PFSK-1 (cell line): ENCODE measurements around the gene ITIH5.

Experiments used
- FOXP2 ChIP-seq: optimal IDR thresholded peaks from 2 replicates; pipeline ENCODE3; 2011; ENCODE audit warnings: borderline replicate concordance, control low read depth, inconsistent platforms; ENCODE audit not compliant: insufficient read depth; ENCODE audit errors: extremely low read length, extremely low read depth
- POLR2AphosphoS5 ChIP-seq: IDR thresholded peaks from 2 replicates; pipeline ENCODE4 v1.6.1; 2012; ENCODE audit warnings: low read depth, mild to moderate bottlenecking, control low read depth, low read length, moderate library complexity
- REST ChIP-seq, 2 experiments: IDR thresholded peaks; 2 replicates each; pipeline versions ENCODE4 v1.6.1 to v1.8.0; 2011 to 2012; ENCODE audit warnings: low read depth in 2 of 2, low read length in 2 of 2, control low read depth in 1 of 2, inconsistent platforms in 1 of 2, mild to moderate bottlenecking in 1 of 2, moderate library complexity in 1 of 2; ENCODE audit not compliant: insufficient read depth in 1 of 2
- SIN3A ChIP-seq: IDR thresholded peaks from 2 replicates; pipeline ENCODE4 v1.6.1; 2012; ENCODE audit warnings: mild to moderate bottlenecking, low read length, moderate library complexity, borderline replicate concordance; ENCODE audit not compliant: insufficient read depth
- TAF1 ChIP-seq: IDR thresholded peaks from 2 replicates; pipeline ENCODE4 v1.6.1; 2012; ENCODE audit warnings: low read length, control low read depth, borderline replicate concordance; ENCODE audit not compliant: insufficient read depth

ITIH5 gene

GRCh38 chr10:7520507-7521485 lies 146.0 kb downstream of the ITIH5 start:
- TF ChIP-seq SIN3A (no peak), POLR2AphosphoS5 (no peak), REST (IDR thresholded peaks at IDR 0.05; ENCODE audit: insufficient read depth in 1 of 2, low read depth in 2 of 2, low read length in 2 of 2) (no peak), FOXP2 (no peak), TAF1 (no peak)

- TF ChIP-seq REST (IDR thresholded peaks at IDR 0.05; ENCODE audit: insufficient read depth in 1 of 2, low read depth in 2 of 2, low read length in 2 of 2) (no peak), POLR2AphosphoS5 (no peak), TAF1 (no peak), FOXP2 (no peak), SIN3A (no peak)
Observed at GRCh38 chr10:7519351-7519750, 147.4 kb downstream of the ITIH5 start.

GRCh38 chr10:7518693-7519092 lies 148.1 kb downstream of the ITIH5 start:
- TF ChIP-seq POLR2AphosphoS5 = no peak
- TF ChIP-seq REST (IDR thresholded peaks at IDR 0.05; ENCODE audit: insufficient read depth in 1 of 2, low read depth in 2 of 2, low read length in 2 of 2) = no peak
- no peak for TF ChIP-seq TAF1
- TF ChIP-seq FOXP2 = no peak
- no peak for TF ChIP-seq SIN3A

GRCh38 chr10:7515439-7515838 lies 151.3 kb downstream of the ITIH5 start:
- TF ChIP-seq SIN3A (no peak), REST (IDR thresholded peaks at IDR 0.05; ENCODE audit: insufficient read depth in 1 of 2, low read depth in 2 of 2, low read length in 2 of 2) (no peak), TAF1 (no peak), POLR2AphosphoS5 (no peak), FOXP2 (no peak)

- TF ChIP-seq REST (IDR thresholded peaks at IDR 0.05; ENCODE audit: insufficient read depth in 1 of 2, low read depth in 2 of 2, low read length in 2 of 2) = no peak
- no peak for TF ChIP-seq FOXP2
- TF ChIP-seq SIN3A = no peak
- TF ChIP-seq TAF1 = no peak
- TF ChIP-seq POLR2AphosphoS5 = no peak
Observed at GRCh38 chr10:7513936-7514335, 152.8 kb downstream of the ITIH5 start.
